ENCODE measurements around the gene LZTFL1. TPM values are rescaled to one million over a fixed set of nuclear protein-coding genes. Genes with fewer than 3 reads are reported as not detected.
A peak's percentile ranks its signal among the peaks of the same experiment; 100 is the strongest.

LZTFL1 gene
- total and polyA plus RNA-seq, 2 experiments from 2014 or later, result 21.7 to 26.4 TPM

- no peak for TF ChIP-seq CTCF (IDR thresholded peaks at IDR 0.05; ENCODE audit: low read depth, low read length)
- Histone ChIP-seq H3K27ac (no peak overlapping the region), H3K4me1 (ENCODE audit: low read depth) (no peaks in the 10 kb centered on the region), H3K27me3 (no peaks in the 10 kb centered on the region), H3K36me3 (peaks cover 7% of the 10 kb centered on the region), H3K9me3 (ENCODE audit: low read depth) (no peaks in the 10 kb centered on the region), H3K4me3 (no peak overlapping the region)
- DNase-seq (ENCODE audit: low read depth in 1 of 2, low spot score in 1 of 2), result no peak
These were observed 22.4 kb downstream of the LZTFL1 start for GRCh38 chr3:45819543-45819942.

- H3K27ac ChIP-seq, result no peak overlapping the region
- H3K9me3 ChIP-seq (ENCODE audit: low read depth), result no peaks in the 10 kb centered on the region
- H3K36me3 ChIP-seq, result peaks cover 2% of the 10 kb centered on the region
- peak in 1 of 2 donors; percentile 92 for DNase-seq (ENCODE audit: low read depth in 1 of 2, low spot score in 1 of 2)
- no peak for TF ChIP-seq CTCF (IDR thresholded peaks at IDR 0.05; ENCODE audit: low read depth, low read length)
- no peak overlapping the region for H3K4me3 ChIP-seq
- no peaks in the 10 kb centered on the region for H3K4me1 ChIP-seq (ENCODE audit: low read depth)
- no peaks in the 10 kb centered on the region for H3K27me3 ChIP-seq
These were observed 23.9 kb downstream of the LZTFL1 start for GRCh38 chr3:45817831-45818522.

- H3K27me3 ChIP-seq, result no peaks in the 10 kb centered on the region
- H3K36me3 ChIP-seq, result no peaks in the 10 kb centered on the region
- peak overlapping the region; percentile 31 for H3K27ac ChIP-seq
- no peaks in the 10 kb centered on the region for H3K4me1 ChIP-seq (ENCODE audit: low read depth)
- no peak overlapping the region for H3K4me3 ChIP-seq
- DNase-seq (ENCODE audit: low read depth in 1 of 2, low spot score in 1 of 2), result peak; percentile 23 to 47
- H3K9me3 ChIP-seq (ENCODE audit: low read depth), result no peaks in the 10 kb centered on the region
- no peak for TF ChIP-seq CTCF (IDR thresholded peaks at IDR 0.05; ENCODE audit: low read depth, low read length)
These were observed 25.4 kb downstream of the LZTFL1 start for GRCh38 chr3:45816544-45816943.

- no peaks in the 10 kb centered on the region for H3K36me3 ChIP-seq
- no peaks in the 10 kb centered on the region for H3K9me3 ChIP-seq (ENCODE audit: low read depth)
- no peak for DNase-seq (ENCODE audit: low read depth in 1 of 2, low spot score in 1 of 2)
- H3K4me3 ChIP-seq, result no peak overlapping the region
- no peak overlapping the region for H3K27ac ChIP-seq
- no peak for TF ChIP-seq CTCF (IDR thresholded peaks at IDR 0.05; ENCODE audit: low read depth, low read length)
- no peaks in the 10 kb centered on the region for H3K27me3 ChIP-seq
- H3K4me1 ChIP-seq (ENCODE audit: low read depth), result no peaks in the 10 kb centered on the region
These were observed 27.6 kb downstream of the LZTFL1 start for GRCh38 chr3:45814322-45814721.

GRCh38 chr3:45807681-45808540, 34.0 kb downstream of the LZTFL1 start:
- Histone ChIP-seq H3K4me3 (no peak overlapping the region), H3K27ac (peak overlapping the region; percentile 9), H3K4me1 (ENCODE audit: low read depth) (no peaks in the 10 kb centered on the region), H3K9me3 (ENCODE audit: low read depth) (no peaks in the 10 kb centered on the region), H3K27me3 (no peaks in the 10 kb centered on the region), H3K36me3 (no peaks in the 10 kb centered on the region)
- no peak for TF ChIP-seq CTCF (IDR thresholded peaks at IDR 0.05; ENCODE audit: low read depth, low read length)
- DNase-seq (ENCODE audit: low read depth in 1 of 2, low spot score in 1 of 2), result no peak

All from cardiac muscle cell (in vitro differentiated cells and primary cell).